Hepatocyte (in vitro differentiated cells): ENCODE measurements around the gene FRMD3. TPM values are rescaled to one million over a fixed set of nuclear protein-coding genes. Genes with fewer than 3 reads are reported as not detected.

Experiments
- DNase-seq: peaks from one replicate; pipeline ENCODE4 v3.0.0-alpha.2; 2016; ENCODE audit warnings: low spot score
- H2AFZ ChIP-seq: fragments of 200-600 bp; sonication (generic); 2 replicates; pipeline ENCODE4 v1.6.0; 2016; ENCODE audit warnings: antibody characterized with exemption, mild to moderate bottlenecking
- H3K27ac ChIP-seq: fragments of 200-600 bp; sonication (generic); 2 replicates; pipeline ENCODE4 v1.5.1; 2016; ENCODE audit warnings: mild to moderate bottlenecking
- H3K27me3 ChIP-seq: fragments of 200-600 bp; sonication (generic); 2 replicates; pipeline ENCODE4 v1.6.1; 2016
- H3K36me3 ChIP-seq: fragments of 200-600 bp; sonication (generic); replicated peaks from 2 replicates; pipeline ENCODE4 v1.5.1; 2016; ENCODE audit warnings: low read depth; ENCODE audit not compliant: insufficient read depth
- H3K4me1 ChIP-seq: fragments of 200-600 bp; sonication (generic); 2 replicates; pipeline ENCODE4 v1.5.1; 2016; ENCODE audit warnings: mild to moderate bottlenecking, moderate library complexity; ENCODE audit not compliant: insufficient read depth
- H3K4me2 ChIP-seq: fragments of 200-600 bp; sonication (generic); 2 replicates; pipeline ENCODE4 v1.6.0; 2016
- H3K4me3 ChIP-seq: fragments of 200-600 bp; sonication (generic); 2 replicates; pipeline ENCODE4 v1.5.1; 2016; ENCODE audit warnings: mild to moderate bottlenecking
- H3K79me2 ChIP-seq: fragments of 200-600 bp; sonication (generic); 2 replicates; pipeline ENCODE4 v1.6.0; 2017; ENCODE audit warnings: mild to moderate bottlenecking
- H3K9me2 ChIP-seq: fragments of 200-600 bp; sonication (generic); replicated peaks from 2 replicates; pipeline ENCODE4 v1.6.0; 2017; ENCODE audit warnings: mild to moderate bottlenecking; ENCODE audit not compliant: insufficient read depth
- H3K9me3 ChIP-seq: fragments of 200-600 bp; sonication (generic); 2 replicates; pipeline ENCODE4 v1.5.1; 2016; ENCODE audit warnings: low read depth, mild to moderate bottlenecking
- H4K20me1 ChIP-seq: fragments of 200-600 bp; sonication (generic); 2 replicates; pipeline ENCODE4 v1.6.0; 2016; ENCODE audit warnings: mild to moderate bottlenecking; ENCODE audit not compliant: insufficient read depth, poor library complexity, severe bottlenecking
- CTCF ChIP-seq: fragments of 200-600 bp; sonication (generic); IDR thresholded peaks from 2 replicates; pipeline ENCODE4 v1.5.1; 2016; ENCODE audit warnings: antibody characterized with exemption, mild to moderate bottlenecking; ENCODE audit not compliant: poor library complexity
- EZH2 ChIP-seq: fragments of 200-600 bp; sonication (generic); IDR thresholded peaks from 2 replicates; pipeline ENCODE4 v1.6.1; 2016; ENCODE audit warnings: antibody characterized with exemption, mild to moderate bottlenecking, borderline replicate concordance
- EZH2phosphoT487 ChIP-seq: fragments of 200-600 bp; sonication (generic); IDR thresholded peaks from one replicate; pipeline ENCODE4 v1.6.1; 2018; ENCODE audit warnings: antibody characterized with exemption, mild to moderate bottlenecking, low read depth, moderate library complexity; ENCODE audit not compliant: unreplicated experiment, severe bottlenecking
- WGBS: methylation state at CpG from one replicate; pipeline ENCODE4 v1.1.6; 2016; ENCODE audit warnings: low lambda C conversion rate; ENCODE audit errors: missing lambda C conversion rate; 5-methylcytosine and 5-hydroxymethylcytosine counted together
- polyA plus RNA-seq: library from polyadenylated mRNA; unstranded; fragments of >200 nt; fragmentation: Nextera tagmentation; extraction: Ambion mirVana; gene quantifications from 2 replicates; pipeline ENCODE4 v1.2.1, GENCODE V29; 2016
- total RNA-seq: library from RNA; depleted of rRNA; stranded (reverse); fragments of >200 nt; gene quantifications from 2 replicates; pipeline ENCODE4 v1.2.3, GENCODE V29; 2014

FRMD3 gene
- total and polyA plus RNA-seq, 2 experiments from 2014 or later, result 3.9 to 7.0 TPM

GRCh38 chr9:83538890-83539238, 663 bp upstream of the FRMD3 start:
- 43% methylated on average over 6 of the region's 6 CpGs for WGBS
- Histone ChIP-seq H3K79me2 (no peaks in the 10 kb centered on the region), H3K9me2 (no peaks in the 10 kb centered on the region), H3K4me1 (peaks cover 7% of the 10 kb centered on the region), H3K4me2 (peak overlapping the region; percentile 92), H2AFZ (peak overlapping the region; percentile 73), H4K20me1 (peaks cover 3% of the 10 kb centered on the region), H3K36me3 (no peaks in the 10 kb centered on the region), H3K4me3 (peak overlapping the region; percentile 81), H3K27ac (peak overlapping the region; percentile 63), H3K9me3 (no peaks in the 10 kb centered on the region), H3K27me3 (peaks cover 32% of the 10 kb centered on the region)
- DNase-seq, result no peak
- TF ChIP-seq EZH2 (no peak), CTCF (no peak), EZH2phosphoT487 (no peak)

- WGBS, result 3% methylated on average over 59 of the region's 63 CpGs
Observed at GRCh38 chr9:83537331-83538171, 650 bp downstream of the FRMD3 start.

GRCh38 chr9:83536332-83536731, 1.9 kb downstream of the FRMD3 start:
- Histone ChIP-seq H3K79me2 (no peaks in the 10 kb centered on the region), H3K4me2 (peak overlapping the region; percentile 92), H3K27me3 (peaks cover 32% of the 10 kb centered on the region), H3K4me1 (peaks cover 7% of the 10 kb centered on the region), H4K20me1 (peaks cover 3% of the 10 kb centered on the region), H3K27ac (no peak overlapping the region), H3K9me3 (no peaks in the 10 kb centered on the region), H3K4me3 (no peak overlapping the region), H2AFZ (no peak overlapping the region), H3K9me2 (no peaks in the 10 kb centered on the region), H3K36me3 (no peaks in the 10 kb centered on the region)
- WGBS, result 62% methylated on average over 1 of the region's 1 CpG
- no peak for DNase-seq
- TF ChIP-seq EZH2phosphoT487 (no peak), CTCF (no peak), EZH2 (no peak)

More at GRCh38 chr9:83537331-83538171, 650 bp downstream of the FRMD3 start:
- Histone ChIP-seq H4K20me1 (peaks cover 3% of the 10 kb centered on the region), H3K4me2 (peak overlapping the region; percentile 92), H3K9me2 (no peaks in the 10 kb centered on the region), H3K79me2 (no peaks in the 10 kb centered on the region), H2AFZ (peak overlapping the region; percentile 73), H3K36me3 (no peaks in the 10 kb centered on the region), H3K4me1 (peaks cover 7% of the 10 kb centered on the region), H3K27ac (no peak overlapping the region), H3K4me3 (peak overlapping the region; percentile 81), H3K27me3 (peaks cover 32% of the 10 kb centered on the region), H3K9me3 (no peaks in the 10 kb centered on the region)
- DNase-seq, result peak; percentile 24
- TF ChIP-seq CTCF (no peak), EZH2 (peak; percentile 35), EZH2phosphoT487 (no peak)
